ENCODE results near the gene LSM3.

The LSM3 gene

DNA sequence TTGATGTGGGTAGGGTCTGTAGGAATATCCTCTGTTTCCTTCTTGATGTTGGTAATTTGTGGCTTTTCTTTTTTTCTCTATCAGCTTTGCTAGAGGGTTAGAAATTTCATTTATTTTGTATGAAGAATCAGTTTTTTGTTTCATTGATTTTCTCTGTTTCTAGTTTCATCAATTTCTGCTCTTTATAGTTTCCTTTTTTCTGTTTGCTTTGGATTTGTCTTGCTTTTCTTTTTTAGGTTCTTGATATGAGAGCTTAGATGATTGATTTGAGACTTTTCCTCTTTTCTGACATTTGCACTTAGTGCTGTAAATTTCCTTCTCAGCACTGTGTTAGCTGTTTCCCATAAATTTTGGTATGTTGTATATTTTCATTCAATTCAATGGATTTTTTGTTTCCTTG is 61.3 kb downstream of the LSM3 start:
- Histone ChIP-seq H3K4me2 (ENCODE audit: insufficient read depth, low read length, poor library complexity, severe bottlenecking) (no peak overlapping the region), H3K4ac (ENCODE audit: low read length) (no peak overlapping the region), H2BK5ac (ENCODE audit: low read length) (no peak overlapping the region), H3K14ac (ENCODE audit: low read length) (no peak overlapping the region), H2BK15ac (ENCODE audit: low read length) (no peak overlapping the region), H2AK5ac (ENCODE audit: low read depth, low read length) (no peak overlapping the region), H3K9ac (ENCODE audit: low read depth, low read length, poor library complexity) (no peak overlapping the region), H3K18ac (ENCODE audit: low read length) (no peak overlapping the region), H4K8ac (ENCODE audit: low read depth, low read length) (no peak overlapping the region), H3K4me1 (ENCODE audit: control insufficient read depth in 2 of 2, insufficient read depth in 1 of 2, low read depth in 1 of 2, low read length in 2 of 2) (peaks cover 0 to 7% of the 10 kb centered on the region in 2 donors), H3K27me3 (ENCODE audit: control insufficient read depth in 3 of 3, insufficient read depth in 3 of 3, low read depth in 1 of 3, low read length in 3 of 3) (peaks cover 0 to 53% (median 0%) of the 10 kb centered on the region in 3 experiments), H3K4me3 (ENCODE audit: low read length in 2 of 2) (no peak overlapping the region), H4K91ac (ENCODE audit: low read depth, low read length, poor library complexity) (no peak overlapping the region), H3K27ac (replicated peaks; ENCODE audit: low read length) (no peak overlapping the region), H2BK12ac (ENCODE audit: low read length) (no peak overlapping the region), H3K36me3 (replicated peaks in 1 of 2; ENCODE audit: control insufficient read depth in 2 of 2, insufficient read depth in 2 of 2, low read length in 2 of 2) (no peaks in the 10 kb centered on the region), H2BK120ac (ENCODE audit: low read depth, low read length) (no peak overlapping the region), H3K79me1 (ENCODE audit: low read depth, low read length) (no peaks in the 10 kb centered on the region), H3K9me3 (replicated peaks in 1 of 2; ENCODE audit: control insufficient read depth in 2 of 2, insufficient read depth in 1 of 2, low read depth in 1 of 2, low read length in 2 of 2) (peaks cover 0 to 2% of the 10 kb centered on the region in 2 donors), H3K23ac (ENCODE audit: low read depth, low read length, poor library complexity) (no peak overlapping the region), H2AFZ (ENCODE audit: low read length) (no peak overlapping the region)
- DNase-seq (ENCODE audit: low spot score): no peak

DNA sequence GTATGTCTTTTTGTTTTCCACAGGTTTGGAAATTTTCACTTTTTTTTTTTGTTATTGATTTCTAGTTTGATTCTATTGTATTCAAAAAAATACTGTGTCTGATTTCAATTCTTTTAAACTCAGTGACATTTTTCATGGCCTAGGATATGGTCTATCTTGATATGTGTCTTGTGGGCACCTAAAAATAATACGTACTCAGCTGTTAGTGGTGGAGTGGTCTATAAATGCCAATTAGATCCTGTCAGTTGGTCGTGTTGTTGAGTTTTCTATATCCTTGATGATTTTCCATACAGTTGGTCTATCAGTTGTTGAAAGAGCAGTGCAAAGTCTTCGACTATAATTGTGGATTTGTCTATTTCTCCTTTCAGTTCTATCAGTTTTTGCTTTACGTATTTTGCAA is 61.7 kb downstream of the LSM3 start:
- peaks cover 0 to 2% of the 10 kb centered on the region in 2 donors for H3K9me3 ChIP-seq (replicated peaks in 1 of 2; ENCODE audit: control insufficient read depth in 2 of 2, insufficient read depth in 1 of 2, low read depth in 1 of 2, low read length in 2 of 2)
- peaks cover 0 to 7% of the 10 kb centered on the region in 2 donors for H3K4me1 ChIP-seq (ENCODE audit: control insufficient read depth in 2 of 2, insufficient read depth in 1 of 2, low read depth in 1 of 2, low read length in 2 of 2)
- no peak overlapping the region for H4K91ac ChIP-seq (ENCODE audit: low read depth, low read length, poor library complexity)
- no peak overlapping the region for H3K27ac ChIP-seq (replicated peaks; ENCODE audit: low read length)
- no peak overlapping the region for H2BK5ac ChIP-seq (ENCODE audit: low read length)
- no peak overlapping the region for H3K9ac ChIP-seq (ENCODE audit: low read depth, low read length, poor library complexity)
- H2BK15ac ChIP-seq (ENCODE audit: low read length): no peak overlapping the region
- no CpG with 5 or more reads among the region's 4 CpGs for WGBS, 2 donors (ENCODE audit: extremely low coverage in 2 of 2, insufficient read length in 2 of 2, insufficient replicate concordance in 1 of 2)
- H2AFZ ChIP-seq (ENCODE audit: low read length): no peak overlapping the region
- no peak overlapping the region for H2BK12ac ChIP-seq (ENCODE audit: low read length)
- no peak overlapping the region for H2BK120ac ChIP-seq (ENCODE audit: low read depth, low read length)
- H2AK5ac ChIP-seq (ENCODE audit: low read depth, low read length): no peak overlapping the region
- no peak overlapping the region for H3K4ac ChIP-seq (ENCODE audit: low read length)
- no peak overlapping the region for H3K14ac ChIP-seq (ENCODE audit: low read length)
- DNase-seq (ENCODE audit: low spot score): no peak
- H3K4me3 ChIP-seq (ENCODE audit: low read length in 2 of 2): no peak overlapping the region
- H3K4me2 ChIP-seq (ENCODE audit: insufficient read depth, low read length, poor library complexity, severe bottlenecking): no peak overlapping the region
- no peak overlapping the region for H3K23ac ChIP-seq (ENCODE audit: low read depth, low read length, poor library complexity)
- no peaks in the 10 kb centered on the region for H3K79me1 ChIP-seq (ENCODE audit: low read depth, low read length)
- no peak overlapping the region for H4K8ac ChIP-seq (ENCODE audit: low read depth, low read length)
- no peaks in the 10 kb centered on the region for H3K36me3 ChIP-seq (replicated peaks in 1 of 2; ENCODE audit: control insufficient read depth in 2 of 2, insufficient read depth in 2 of 2, low read length in 2 of 2)
- H3K27me3 ChIP-seq (ENCODE audit: control insufficient read depth in 3 of 3, insufficient read depth in 3 of 3, low read depth in 1 of 3, low read length in 3 of 3): peaks cover 0 to 49% (median 0%) of the 10 kb centered on the region in 3 experiments
- H3K18ac ChIP-seq (ENCODE audit: low read length): no peak overlapping the region

DNA sequence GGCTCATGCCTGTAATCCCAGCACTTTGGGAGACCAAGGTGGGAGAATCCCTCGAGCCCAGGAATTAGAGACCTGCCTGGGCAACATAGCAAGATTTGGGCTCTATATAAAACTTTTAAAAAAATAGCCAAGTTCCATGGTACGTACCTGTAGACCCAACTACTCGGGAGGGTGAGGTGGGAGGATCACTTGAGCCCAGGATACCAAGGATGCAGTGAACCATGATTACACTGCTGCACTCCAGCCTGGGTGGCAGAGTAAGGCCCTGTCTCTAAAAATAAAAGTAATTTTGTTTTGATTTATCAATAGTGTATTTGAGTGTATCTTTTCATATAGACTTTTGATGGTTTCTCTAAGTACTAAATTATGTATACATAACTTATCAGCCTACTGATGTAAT is 63.1 kb downstream of the LSM3 start:
- Histone ChIP-seq H2AFZ (ENCODE audit: low read length) (no peak overlapping the region), H2BK5ac (ENCODE audit: low read length) (no peak overlapping the region), H3K27ac (replicated peaks; ENCODE audit: low read length) (no peak overlapping the region), H2BK120ac (ENCODE audit: low read depth, low read length) (no peak overlapping the region), H4K8ac (ENCODE audit: low read depth, low read length) (no peak overlapping the region), H2AK5ac (ENCODE audit: low read depth, low read length) (no peak overlapping the region), H3K4ac (ENCODE audit: low read length) (no peak overlapping the region), H3K18ac (ENCODE audit: low read length) (no peak overlapping the region), H3K79me1 (ENCODE audit: low read depth, low read length) (no peaks in the 10 kb centered on the region), H4K91ac (ENCODE audit: low read depth, low read length, poor library complexity) (no peak overlapping the region), H2BK12ac (ENCODE audit: low read length) (no peak overlapping the region), H3K23ac (ENCODE audit: low read depth, low read length, poor library complexity) (no peak overlapping the region), H3K4me3 (ENCODE audit: low read length in 2 of 2) (no peak overlapping the region), H3K9me3 (replicated peaks in 1 of 2; ENCODE audit: control insufficient read depth in 2 of 2, insufficient read depth in 1 of 2, low read depth in 1 of 2, low read length in 2 of 2) (peaks cover 0 to 2% of the 10 kb centered on the region in 2 donors), H3K4me1 (ENCODE audit: control insufficient read depth in 2 of 2, insufficient read depth in 1 of 2, low read depth in 1 of 2, low read length in 2 of 2) (peaks cover 0 to 7% of the 10 kb centered on the region in 2 donors), H3K4me2 (ENCODE audit: insufficient read depth, low read length, poor library complexity, severe bottlenecking) (no peak overlapping the region), H3K27me3 (ENCODE audit: control insufficient read depth in 3 of 3, insufficient read depth in 3 of 3, low read depth in 1 of 3, low read length in 3 of 3) (peaks cover 0 to 40% (median 0%) of the 10 kb centered on the region in 3 experiments), H3K9ac (ENCODE audit: low read depth, low read length, poor library complexity) (no peak overlapping the region), H3K14ac (ENCODE audit: low read length) (no peak overlapping the region), H2BK15ac (ENCODE audit: low read length) (no peak overlapping the region), H3K36me3 (replicated peaks in 1 of 2; ENCODE audit: control insufficient read depth in 2 of 2, insufficient read depth in 2 of 2, low read length in 2 of 2) (no peaks in the 10 kb centered on the region)
- no CpG with 5 or more reads among the region's 3 CpGs for WGBS, 2 donors (ENCODE audit: extremely low coverage in 2 of 2, insufficient read length in 2 of 2, insufficient replicate concordance in 1 of 2)
- DNase-seq (ENCODE audit: low spot score): no peak

DNA sequence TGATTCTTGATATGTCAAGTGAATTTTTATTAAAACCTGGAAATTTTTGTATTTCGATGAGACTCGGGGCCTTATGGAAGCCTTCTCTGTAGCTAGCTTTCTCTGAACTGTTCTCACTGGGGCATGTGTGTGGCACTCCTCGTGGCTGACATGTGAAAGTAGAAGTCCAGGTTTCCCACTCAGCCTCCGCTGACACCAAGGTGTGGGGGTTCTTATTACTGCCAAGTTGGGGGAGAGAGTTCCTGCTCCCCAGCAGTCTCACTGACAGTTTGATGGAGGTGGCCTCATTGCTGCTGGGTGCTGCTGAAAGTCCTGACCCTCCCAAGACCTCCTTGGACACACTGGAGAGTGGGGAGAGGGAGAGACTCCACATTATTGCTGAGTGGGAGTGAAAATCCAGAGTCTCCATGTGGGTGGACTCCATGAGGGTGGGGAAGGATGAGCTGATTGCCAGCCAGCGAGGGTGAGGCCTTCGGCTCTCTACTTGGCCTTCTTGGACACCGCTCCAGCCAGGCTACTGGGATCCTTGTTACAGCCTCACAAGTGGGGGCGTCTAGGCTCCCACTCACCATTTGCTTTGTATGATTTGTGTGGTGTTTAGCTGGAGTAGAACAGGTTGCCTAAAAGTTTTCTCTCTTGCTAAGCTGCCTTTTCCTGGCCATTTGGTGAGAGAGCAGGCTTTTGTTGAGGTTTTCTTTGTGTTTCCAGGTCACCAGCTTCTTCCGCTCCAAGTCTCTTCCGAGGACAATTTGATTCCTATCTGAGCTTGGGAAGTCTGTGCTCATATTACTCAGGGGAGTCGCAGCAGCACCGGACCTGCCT is 64.1 kb downstream of the LSM3 start:
- H3K4me1 ChIP-seq (ENCODE audit: control insufficient read depth in 2 of 2, insufficient read depth in 1 of 2, low read depth in 1 of 2, low read length in 2 of 2): peaks cover 0 to 7% of the 10 kb centered on the region in 2 donors
- peak overlapping the region; percentile 81 for H3K18ac ChIP-seq (ENCODE audit: low read length)
- no peak overlapping the region for H3K9ac ChIP-seq (ENCODE audit: low read depth, low read length, poor library complexity)
- peak overlapping the region; percentile 16 for H2AK5ac ChIP-seq (ENCODE audit: low read depth, low read length)
- no peak overlapping the region for H4K8ac ChIP-seq (ENCODE audit: low read depth, low read length)
- H4K91ac ChIP-seq (ENCODE audit: low read depth, low read length, poor library complexity): no peak overlapping the region
- H3K36me3 ChIP-seq (replicated peaks in 1 of 2; ENCODE audit: control insufficient read depth in 2 of 2, insufficient read depth in 2 of 2, low read length in 2 of 2): no peaks in the 10 kb centered on the region
- H3K4ac ChIP-seq (ENCODE audit: low read length): no peak overlapping the region
- peak overlapping the region; percentile 7 for H2BK5ac ChIP-seq (ENCODE audit: low read length)
- H2BK15ac ChIP-seq (ENCODE audit: low read length): no peak overlapping the region
- no peak overlapping the region for H3K4me2 ChIP-seq (ENCODE audit: insufficient read depth, low read length, poor library complexity, severe bottlenecking)
- no peak overlapping the region for H3K14ac ChIP-seq (ENCODE audit: low read length)
- H3K4me3 ChIP-seq (ENCODE audit: low read length in 2 of 2): no peak overlapping the region
- no peak overlapping the region for H3K27ac ChIP-seq (replicated peaks; ENCODE audit: low read length)
- H3K27me3 ChIP-seq (ENCODE audit: control insufficient read depth in 3 of 3, insufficient read depth in 3 of 3, low read depth in 1 of 3, low read length in 3 of 3): peaks cover 0 to 30% (median 0%) of the 10 kb centered on the region in 3 experiments
- H3K79me1 ChIP-seq (ENCODE audit: low read depth, low read length): no peaks in the 10 kb centered on the region
- peak; percentile 11 for DNase-seq (ENCODE audit: low spot score)
- no peak overlapping the region for H2BK120ac ChIP-seq (ENCODE audit: low read depth, low read length)
- H2BK12ac ChIP-seq (ENCODE audit: low read length): peak overlapping the region; percentile 8
- H3K9me3 ChIP-seq (replicated peaks in 1 of 2; ENCODE audit: control insufficient read depth in 2 of 2, insufficient read depth in 1 of 2, low read depth in 1 of 2, low read length in 2 of 2): peaks cover 0 to 2% of the 10 kb centered on the region in 2 donors
- no CpG with 5 or more reads among the region's 12 CpGs for WGBS, 2 donors (ENCODE audit: extremely low coverage in 2 of 2, insufficient read length in 2 of 2, insufficient replicate concordance in 1 of 2)
- H3K23ac ChIP-seq (ENCODE audit: low read depth, low read length, poor library complexity): no peak overlapping the region
- peak overlapping the region; percentile 43 for H2AFZ ChIP-seq (ENCODE audit: low read length)
